ENCODE results near the gene TXNL4A. TPM values are rescaled to one million over a fixed set of nuclear protein-coding genes. Genes with fewer than 3 reads are reported as not detected.

TXNL4A gene
- total RNA-seq, 1 donor from 2014 or later = 44.3 TPM

DNA sequence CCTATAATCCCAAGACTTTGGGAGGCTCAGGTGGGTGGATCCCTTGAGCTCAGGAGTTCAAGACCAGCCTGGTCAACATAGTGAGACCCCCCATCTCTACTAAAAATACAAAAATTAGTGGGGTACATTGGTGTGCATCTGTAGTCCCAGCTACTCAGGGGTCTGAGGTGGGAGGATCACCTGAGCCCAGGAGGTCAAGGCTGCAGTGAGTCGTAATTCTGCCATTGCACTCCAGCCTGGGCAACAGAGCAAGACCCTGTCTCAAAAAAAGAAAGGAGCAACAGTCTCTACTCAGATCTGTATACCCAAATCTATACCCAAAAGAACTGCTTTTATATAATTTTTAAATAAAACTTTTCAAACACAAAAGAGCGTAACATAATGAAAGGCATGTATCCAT lies 29.4 kb downstream of the TXNL4A start:
- Histone ChIP-seq H3K4me1 (peaks cover 29% of the 10 kb centered on the region), H3K9ac (no peak overlapping the region), H3K36me3 (no peaks in the 10 kb centered on the region), H3K27ac (no peak overlapping the region), H3K9me3 (ENCODE audit: low read depth) (no peaks in the 10 kb centered on the region), H3K4me3 (no peak overlapping the region), H3K27me3 (peaks cover 79% of the 10 kb centered on the region), H3K4me2 (no peak overlapping the region), H3F3A (ENCODE audit: low read depth) (peaks cover 30% of the 10 kb centered on the region), H4K20me1 (ENCODE audit: low read depth) (peaks cover 40% of the 10 kb centered on the region), H3K79me2 (ENCODE audit: low read depth) (no peaks in the 10 kb centered on the region), H2AFZ (replicated peaks) (no peak overlapping the region)
- peaks cover 11% of the 10 kb centered on the region for H3K27me3 Mint-ChIP-seq (ENCODE audit: insufficient read depth, low read depth)
- H3K4me3 Mint-ChIP-seq = no peak overlapping the region
- H3K36me3 Mint-ChIP-seq = peaks cover 2% of the 10 kb centered on the region
- TF ChIP-seq, protein P1, sequence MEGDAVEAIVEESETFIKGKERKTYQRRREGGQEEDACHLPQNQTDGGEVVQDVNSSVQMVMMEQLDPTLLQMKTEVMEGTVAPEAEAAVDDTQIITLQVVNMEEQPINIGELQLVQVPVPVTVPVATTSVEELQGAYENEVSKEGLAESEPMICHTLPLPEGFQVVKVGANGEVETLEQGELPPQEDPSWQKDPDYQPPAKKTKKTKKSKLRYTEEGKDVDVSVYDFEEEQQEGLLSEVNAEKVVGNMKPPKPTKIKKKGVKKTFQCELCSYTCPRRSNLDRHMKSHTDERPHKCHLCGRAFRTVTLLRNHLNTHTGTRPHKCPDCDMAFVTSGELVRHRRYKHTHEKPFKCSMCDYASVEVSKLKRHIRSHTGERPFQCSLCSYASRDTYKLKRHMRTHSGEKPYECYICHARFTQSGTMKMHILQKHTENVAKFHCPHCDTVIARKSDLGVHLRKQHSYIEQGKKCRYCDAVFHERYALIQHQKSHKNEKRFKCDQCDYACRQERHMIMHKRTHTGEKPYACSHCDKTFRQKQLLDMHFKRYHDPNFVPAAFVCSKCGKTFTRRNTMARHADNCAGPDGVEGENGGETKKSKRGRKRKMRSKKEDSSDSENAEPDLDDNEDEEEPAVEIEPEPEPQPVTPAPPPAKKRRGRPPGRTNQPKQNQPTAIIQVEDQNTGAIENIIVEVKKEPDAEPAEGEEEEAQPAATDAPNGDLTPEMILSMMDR (IDR thresholded peaks at IDR 0.05) = no peak
- TF ChIP-seq EZH2 (IDR thresholded peaks at IDR 0.05) (no peak), EZH2phosphoT487 (IDR thresholded peaks at IDR 0.05) (no peak)
- peaks cover 2% of the 10 kb centered on the region for H3K9me3 Mint-ChIP-seq
- no peak overlapping the region for H3K27ac Mint-ChIP-seq
- peaks cover 34% of the 10 kb centered on the region for H3K4me1 Mint-ChIP-seq
- DNase-seq (ENCODE audit: low spot score) = no peak

DNA sequence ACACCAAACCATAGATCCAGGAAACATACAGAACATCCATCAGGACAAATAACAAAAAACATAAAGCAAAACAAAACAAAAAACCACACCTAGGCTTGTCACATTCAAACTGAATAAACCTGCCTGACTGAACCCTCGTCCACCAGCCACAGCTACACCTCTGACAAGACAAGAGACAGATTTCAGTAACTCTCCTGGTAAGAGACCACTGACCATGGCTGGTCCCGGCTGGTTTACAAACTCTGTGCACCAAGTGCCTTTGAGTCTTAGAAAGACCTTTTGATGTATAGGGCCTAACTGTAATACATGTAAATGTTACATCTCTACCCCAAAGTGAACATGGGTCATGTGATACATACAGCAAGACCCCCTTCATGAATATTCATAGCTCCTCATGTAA lies 32.1 kb downstream of the TXNL4A start:
- H3K4me1 ChIP-seq = peaks cover 36% of the 10 kb centered on the region
- Mint-ChIP-seq H3K27me3 (ENCODE audit: insufficient read depth, low read depth) (peaks cover 16% of the 10 kb centered on the region), H3K4me3 (no peak overlapping the region), H3K27ac (no peak overlapping the region), H3K9me3 (peaks cover 2% of the 10 kb centered on the region), H3K4me1 (peaks cover 24% of the 10 kb centered on the region), H3K36me3 (peaks cover 3% of the 10 kb centered on the region)
- peaks cover 43% of the 10 kb centered on the region for H3F3A ChIP-seq (ENCODE audit: low read depth)
- H2AFZ ChIP-seq (replicated peaks) = no peak overlapping the region
- H4K20me1 ChIP-seq (ENCODE audit: low read depth) = peaks cover 24% of the 10 kb centered on the region
- no peak overlapping the region for H3K9ac ChIP-seq
- DNase-seq (ENCODE audit: low spot score) = no peak
- no peaks in the 10 kb centered on the region for H3K36me3 ChIP-seq
- no peak overlapping the region for H3K27ac ChIP-seq
- no peaks in the 10 kb centered on the region for H3K79me2 ChIP-seq (ENCODE audit: low read depth)
- H3K9me3 ChIP-seq (ENCODE audit: low read depth) = no peaks in the 10 kb centered on the region
- H3K27me3 ChIP-seq = peaks cover 76% of the 10 kb centered on the region
- TF ChIP-seq, protein P1 (IDR thresholded peaks at IDR 0.05) = no peak
- TF ChIP-seq EZH2phosphoT487 (IDR thresholded peaks at IDR 0.05) (no peak), EZH2 (IDR thresholded peaks at IDR 0.05) (no peak)
- no peak overlapping the region for H3K4me2 ChIP-seq
- no peak overlapping the region for H3K4me3 ChIP-seq

DNA sequence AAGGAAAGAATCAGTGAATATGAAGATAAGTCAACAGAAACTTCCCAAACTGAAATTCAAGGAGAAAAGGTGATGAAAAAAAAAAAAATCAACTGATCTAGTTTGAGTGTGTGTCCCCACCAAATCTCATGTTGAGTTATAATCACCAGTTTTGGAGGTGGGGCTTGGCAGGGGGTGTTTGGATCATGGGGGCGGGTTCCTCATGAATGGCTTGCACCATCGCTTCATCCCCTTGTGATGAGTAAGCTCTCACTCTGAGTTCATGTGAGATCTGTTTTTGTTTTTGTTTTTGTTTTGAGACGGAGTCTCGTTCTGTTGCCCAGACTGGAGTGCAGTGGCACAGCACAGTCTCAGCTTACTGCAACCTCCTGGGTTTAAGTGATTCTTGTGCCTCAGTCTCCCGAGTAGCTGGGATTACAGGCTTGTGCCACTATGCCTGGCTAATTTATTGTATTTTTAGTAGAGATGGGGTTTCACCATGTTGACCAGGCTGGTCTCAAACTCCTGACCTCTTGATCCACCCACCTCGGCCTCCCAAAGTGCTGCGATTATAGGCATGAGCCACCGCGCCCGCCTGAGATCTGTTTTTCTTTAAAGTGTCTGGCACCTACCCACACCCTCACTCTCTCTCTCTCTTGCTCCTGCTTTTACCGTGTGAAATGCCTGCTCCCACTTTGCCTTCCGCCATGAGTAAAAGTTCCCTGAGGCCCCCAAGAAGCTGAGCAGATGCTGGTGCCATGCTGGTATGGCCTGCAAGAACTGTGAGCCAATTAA lies 32.9 kb downstream of the TXNL4A start:
- no peaks in the 10 kb centered on the region for H3K9me3 ChIP-seq (ENCODE audit: low read depth)

More for the DNA sequence above, 32.9 kb downstream of the TXNL4A start:
- no peak overlapping the region for H3K27ac Mint-ChIP-seq
- H4K20me1 ChIP-seq (ENCODE audit: low read depth) = peaks cover 19% of the 10 kb centered on the region
- H3K79me2 ChIP-seq (ENCODE audit: low read depth) = peaks cover 2% of the 10 kb centered on the region
- H3K36me3 ChIP-seq = no peaks in the 10 kb centered on the region
- H3F3A ChIP-seq (ENCODE audit: low read depth) = peaks cover 38% of the 10 kb centered on the region
- no peak overlapping the region for H3K27ac ChIP-seq
- no peak overlapping the region for H3K4me3 Mint-ChIP-seq
- H3K4me2 ChIP-seq = no peak overlapping the region
- H3K27me3 ChIP-seq = peaks cover 76% of the 10 kb centered on the region
- H3K4me1 Mint-ChIP-seq = peaks cover 19% of the 10 kb centered on the region
- peaks cover 28% of the 10 kb centered on the region for H3K4me1 ChIP-seq
- H3K36me3 Mint-ChIP-seq = peaks cover 3% of the 10 kb centered on the region
- DNase-seq (ENCODE audit: low spot score) = no peak
- no peak overlapping the region for H2AFZ ChIP-seq (replicated peaks)
- H3K9ac ChIP-seq = no peak overlapping the region
- TF ChIP-seq, protein P1 (IDR thresholded peaks at IDR 0.05) = no peak
- TF ChIP-seq EZH2 (IDR thresholded peaks at IDR 0.05) = no peak
- TF ChIP-seq EZH2phosphoT487 (IDR thresholded peaks at IDR 0.05) = no peak
- no peak overlapping the region for H3K4me3 ChIP-seq
- H3K27me3 Mint-ChIP-seq (ENCODE audit: insufficient read depth, low read depth) = peaks cover 16% of the 10 kb centered on the region
- peaks cover 2% of the 10 kb centered on the region for H3K9me3 Mint-ChIP-seq
